A549 (cell line): ENCODE measurements around the gene PTBP1.
A peak's percentile ranks its signal among the peaks of the same experiment; 100 is the strongest.

Source experiments
- CEBPB ChIP-seq, 2 experiments: fragments of >200 bp in 1 of 2; sonication (Bioruptor Twin) in 1 of 2; formaldehyde crosslinking in 1 of 2; IDR thresholded peaks; 2 replicates each; pipeline ENCODE4 v1.6.1; 2012 to 2016
- EP300 ChIP-seq, 2 experiments: fragments of >200 bp; sonication (Bioruptor Twin); formaldehyde crosslinking; IDR thresholded peaks; 2 replicates in 1 of 2; 3 replicates in 1 of 2; pipeline ENCODE4 v1.6.1; 2016 to 2017
- FOSL2 ChIP-seq, 2 experiments: fragments of 450-650 bp in 1 of 2; fragments of >200 bp in 1 of 2; sonication (Bioruptor Twin) in 1 of 2; formaldehyde crosslinking; IDR thresholded peaks; 2 replicates each; pipeline versions ENCODE4 v1.5.0 to v1.6.1; 2016 to 2020; ENCODE audit warnings: mild to moderate bottlenecking in 1 of 2, moderate library complexity in 1 of 2
- KDM1A ChIP-seq: fragments of 200-600 bp; sonication (generic); IDR thresholded peaks from 2 replicates; pipeline ENCODE4 v1.6.1; 2016; ENCODE audit warnings: low read depth, mild to moderate bottlenecking
- POLR2AphosphoS2 ChIP-seq: conservative IDR thresholded peaks from 2 replicates; pipeline ENCODE4 v1.6.1; 2012; ENCODE audit warnings: low read length, improper control_type of control experiment, inconsistent platforms
- RFX5 ChIP-seq: fragments of 450-650 bp; IDR thresholded peaks from 2 replicates; pipeline ENCODE4 v1.7.1; 2014; ENCODE audit warnings: antibody characterized with exemption, mild to moderate bottlenecking, moderate library complexity
- TF ChIP-seq, protein P1 (sequence below): fragments of 450-650 bp; IDR thresholded peaks from 2 replicates; pipeline ENCODE4 v1.6.1; 2014; ENCODE audit warnings: antibody characterized with exemption
- TF ChIP-seq, protein P2 (sequence below): IDR thresholded peaks from 2 replicates; pipeline ENCODE4 v1.6.1; 2012; ENCODE audit warnings: low read depth, borderline replicate concordance
- TF ChIP-seq, protein P3 (sequence below): fragments of >200 bp; sonication (Bioruptor Twin); formaldehyde crosslinking; IDR thresholded peaks from 3 replicates; pipeline ENCODE4 v1.5.1; 2016
- TF ChIP-seq, protein P4 (sequence below): IDR thresholded peaks from 2 replicates; pipeline ENCODE4 v1.6.1; 2012

DNA sequence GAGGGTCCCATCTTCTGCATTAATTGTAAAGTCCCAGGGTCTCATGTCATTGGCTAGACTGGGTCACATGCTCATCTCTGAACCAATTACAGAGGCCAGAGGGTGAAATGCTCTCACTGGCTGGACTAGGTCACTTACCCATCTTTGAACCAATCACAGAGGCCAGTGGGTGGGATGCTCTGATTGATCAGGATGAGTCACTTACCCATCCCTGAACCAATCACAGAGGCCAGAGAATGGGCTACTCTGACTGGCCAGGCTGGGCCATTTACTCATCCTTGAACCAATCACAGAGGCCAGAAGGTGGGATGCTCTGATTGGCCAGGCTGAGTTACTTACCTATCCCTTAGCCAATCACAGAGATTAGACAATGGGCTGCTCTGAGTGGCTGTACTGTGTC is 41.0 kb upstream of the PTBP1 start:
- TF ChIP-seq, protein P1, sequence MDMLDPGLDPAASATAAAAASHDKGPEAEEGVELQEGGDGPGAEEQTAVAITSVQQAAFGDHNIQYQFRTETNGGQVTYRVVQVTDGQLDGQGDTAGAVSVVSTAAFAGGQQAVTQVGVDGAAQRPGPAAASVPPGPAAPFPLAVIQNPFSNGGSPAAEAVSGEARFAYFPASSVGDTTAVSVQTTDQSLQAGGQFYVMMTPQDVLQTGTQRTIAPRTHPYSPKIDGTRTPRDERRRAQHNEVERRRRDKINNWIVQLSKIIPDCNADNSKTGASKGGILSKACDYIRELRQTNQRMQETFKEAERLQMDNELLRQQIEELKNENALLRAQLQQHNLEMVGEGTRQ, result peak; percentile 72
- no peak for TF ChIP-seq RFX5
- TF ChIP-seq CEBPB (IDR thresholded peaks at IDR 0.05), result no peak
- no peak for TF ChIP-seq EP300 (IDR thresholded peaks at IDR 0.05)
- TF ChIP-seq KDM1A, result no peak
- TF ChIP-seq, protein P2, sequence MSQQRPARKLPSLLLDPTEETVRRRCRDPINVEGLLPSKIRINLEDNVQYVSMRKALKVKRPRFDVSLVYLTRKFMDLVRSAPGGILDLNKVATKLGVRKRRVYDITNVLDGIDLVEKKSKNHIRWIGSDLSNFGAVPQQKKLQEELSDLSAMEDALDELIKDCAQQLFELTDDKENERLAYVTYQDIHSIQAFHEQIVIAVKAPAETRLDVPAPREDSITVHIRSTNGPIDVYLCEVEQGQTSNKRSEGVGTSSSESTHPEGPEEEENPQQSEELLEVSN, result no peak
- TF ChIP-seq, protein P3, sequence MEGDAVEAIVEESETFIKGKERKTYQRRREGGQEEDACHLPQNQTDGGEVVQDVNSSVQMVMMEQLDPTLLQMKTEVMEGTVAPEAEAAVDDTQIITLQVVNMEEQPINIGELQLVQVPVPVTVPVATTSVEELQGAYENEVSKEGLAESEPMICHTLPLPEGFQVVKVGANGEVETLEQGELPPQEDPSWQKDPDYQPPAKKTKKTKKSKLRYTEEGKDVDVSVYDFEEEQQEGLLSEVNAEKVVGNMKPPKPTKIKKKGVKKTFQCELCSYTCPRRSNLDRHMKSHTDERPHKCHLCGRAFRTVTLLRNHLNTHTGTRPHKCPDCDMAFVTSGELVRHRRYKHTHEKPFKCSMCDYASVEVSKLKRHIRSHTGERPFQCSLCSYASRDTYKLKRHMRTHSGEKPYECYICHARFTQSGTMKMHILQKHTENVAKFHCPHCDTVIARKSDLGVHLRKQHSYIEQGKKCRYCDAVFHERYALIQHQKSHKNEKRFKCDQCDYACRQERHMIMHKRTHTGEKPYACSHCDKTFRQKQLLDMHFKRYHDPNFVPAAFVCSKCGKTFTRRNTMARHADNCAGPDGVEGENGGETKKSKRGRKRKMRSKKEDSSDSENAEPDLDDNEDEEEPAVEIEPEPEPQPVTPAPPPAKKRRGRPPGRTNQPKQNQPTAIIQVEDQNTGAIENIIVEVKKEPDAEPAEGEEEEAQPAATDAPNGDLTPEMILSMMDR, result no peak
- TF ChIP-seq FOSL2 (IDR thresholded peaks at IDR 0.05), result no peak
- peak; percentile 68 for TF ChIP-seq FOSL2 (CRISPR knock-in tag; IDR thresholded peaks at IDR 0.05)
- TF ChIP-seq, protein P4, sequence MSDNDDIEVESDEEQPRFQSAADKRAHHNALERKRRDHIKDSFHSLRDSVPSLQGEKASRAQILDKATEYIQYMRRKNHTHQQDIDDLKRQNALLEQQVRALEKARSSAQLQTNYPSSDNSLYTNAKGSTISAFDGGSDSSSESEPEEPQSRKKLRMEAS, result no peak
- TF ChIP-seq POLR2AphosphoS2, result 0 out of 2 replicates have a peak, but pooled peaks have one; percentile 14
